ENCODE measurements around the gene ALPL.

GRCh38 chr1:21494196-21494595 is 15.0 kb upstream of the ALPL start:
- TF ChIP-seq POLR2AphosphoS5 (IDR thresholded peaks at IDR 0.05) (no peak), POLR2A (IDR thresholded peaks at IDR 0.05) (no peak), CTCF (IDR thresholded peaks at IDR 0.05) (no peak), EP300 (IDR thresholded peaks at IDR 0.05) (no peak)

Data from upper lobe of left lung (tissue), 4 donors.